Esophagus squamous epithelium (tissue), 4 donors: ENCODE data around the gene RBCK1.

Experiments used
- POLR2A ChIP-seq, 4 donors: fragments of 450-650 bp; IDR thresholded peaks; one replicate each; pipeline ENCODE4 v1.6.1; 2017; ENCODE audit warnings: antibody characterized with exemption in 4 of 4, mild to moderate bottlenecking in 4 of 4, moderate library complexity in 3 of 4
- TF ChIP-seq, protein P1 (sequence below), 6 experiments: fragments of 450-650 bp in 4 of 6; fragments of 200-600 bp in 2 of 6; sonication (generic) in 2 of 6; IDR thresholded peaks; one replicate each; pipeline ENCODE4 v1.5.1; 2016 to 2019; ENCODE audit warnings: antibody characterized with exemption in 6 of 6, mild to moderate bottlenecking in 4 of 6, moderate library complexity in 4 of 6

DNA sequence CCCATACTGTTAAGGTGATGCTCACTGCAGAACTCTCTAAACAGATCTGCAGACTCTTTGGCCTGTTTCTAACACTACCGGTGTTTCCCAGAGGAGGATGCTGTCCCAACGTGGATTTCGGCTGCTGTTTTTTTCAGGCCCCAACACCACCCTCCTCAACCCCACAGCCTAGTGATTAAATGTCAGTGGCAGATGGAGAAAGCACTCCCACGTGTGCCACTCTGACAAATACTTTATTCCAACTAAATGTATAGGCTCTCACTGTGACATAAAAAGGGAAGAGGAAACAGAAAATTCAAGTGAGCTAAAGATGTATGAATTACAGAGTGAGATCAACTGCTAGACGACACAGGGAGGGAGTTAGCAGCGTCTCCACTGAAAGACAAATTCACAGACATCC, 50.7 kb downstream of the RBCK1 start:
- TF ChIP-seq, protein P1, sequence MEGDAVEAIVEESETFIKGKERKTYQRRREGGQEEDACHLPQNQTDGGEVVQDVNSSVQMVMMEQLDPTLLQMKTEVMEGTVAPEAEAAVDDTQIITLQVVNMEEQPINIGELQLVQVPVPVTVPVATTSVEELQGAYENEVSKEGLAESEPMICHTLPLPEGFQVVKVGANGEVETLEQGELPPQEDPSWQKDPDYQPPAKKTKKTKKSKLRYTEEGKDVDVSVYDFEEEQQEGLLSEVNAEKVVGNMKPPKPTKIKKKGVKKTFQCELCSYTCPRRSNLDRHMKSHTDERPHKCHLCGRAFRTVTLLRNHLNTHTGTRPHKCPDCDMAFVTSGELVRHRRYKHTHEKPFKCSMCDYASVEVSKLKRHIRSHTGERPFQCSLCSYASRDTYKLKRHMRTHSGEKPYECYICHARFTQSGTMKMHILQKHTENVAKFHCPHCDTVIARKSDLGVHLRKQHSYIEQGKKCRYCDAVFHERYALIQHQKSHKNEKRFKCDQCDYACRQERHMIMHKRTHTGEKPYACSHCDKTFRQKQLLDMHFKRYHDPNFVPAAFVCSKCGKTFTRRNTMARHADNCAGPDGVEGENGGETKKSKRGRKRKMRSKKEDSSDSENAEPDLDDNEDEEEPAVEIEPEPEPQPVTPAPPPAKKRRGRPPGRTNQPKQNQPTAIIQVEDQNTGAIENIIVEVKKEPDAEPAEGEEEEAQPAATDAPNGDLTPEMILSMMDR (IDR thresholded peaks at IDR 0.05) = no peak
- TF ChIP-seq POLR2A (IDR thresholded peaks at IDR 0.05) = no peak
